Stimulated activated CD8-positive, alpha-beta memory T cell treated with anti-CD3 and anti-CD28 coated beads, Interleukin-7, amount 100 ng/mL, for 1 hour (primary cell): ENCODE results near the gene SYT3.
A peak's percentile ranks its signal among the peaks of the same experiment; 100 is the strongest.

Experiments
- DNase-seq, 2 donors: peaks; one replicate each; pipeline ENCODE4 v3.0.0-alpha.2; 2020; ENCODE audit warnings: low read depth in 2 of 2

The SYT3 gene

GRCh38 chr19:50639121-50640112 is at the start of gene SYT3:
TSS of gene SYT3 (minus strand) at chr19:50639881. CDS start at chr19:50637411, 2,470 bp downstream.
- DNase-seq, result no peak

- DNase-seq, result no peak
Observed at GRCh38 chr19:50688766-50689165, 49.1 kb upstream of the SYT3 start.

- no peak for DNase-seq
Observed at GRCh38 chr19:50686310-50687032, 46.8 kb upstream of the SYT3 start.

- DNase-seq, result peak; percentile 51 to 59
Observed at GRCh38 chr19:50679177-50680125, 39.8 kb upstream of the SYT3 start.

- no peak for DNase-seq
Observed at GRCh38 chr19:50678323-50678722, 38.6 kb upstream of the SYT3 start.

- no peak for DNase-seq
Observed at GRCh38 chr19:50677636-50678035, 38.0 kb upstream of the SYT3 start.

- no peak for DNase-seq
Observed at GRCh38 chr19:50676625-50677197, 37.0 kb upstream of the SYT3 start.

GRCh38 chr19:50673118-50673517 is 33.4 kb upstream of the SYT3 start:
- DNase-seq, result no peak

GRCh38 chr19:50670102-50670380 is 30.4 kb upstream of the SYT3 start:
- no peak for DNase-seq

GRCh38 chr19:50669302-50670101 is 29.8 kb upstream of the SYT3 start:
- DNase-seq, result peak in 1 of 2 donors; percentile 23

GRCh38 chr19:50668879-50669278 is 29.2 kb upstream of the SYT3 start:
- DNase-seq, result no peak

- DNase-seq, result no peak
Observed at GRCh38 chr19:50668416-50668815, 28.7 kb upstream of the SYT3 start.

GRCh38 chr19:50667759-50668231 is 28.1 kb upstream of the SYT3 start:
- no peak for DNase-seq

- no peak for DNase-seq
Observed at GRCh38 chr19:50667177-50667758, 27.6 kb upstream of the SYT3 start.

- no peak for DNase-seq
Observed at GRCh38 chr19:50666346-50667176, 26.9 kb upstream of the SYT3 start.

- no peak for DNase-seq
Observed at GRCh38 chr19:50664204-50664603, 24.5 kb upstream of the SYT3 start.

GRCh38 chr19:50663482-50663790 is 23.8 kb upstream of the SYT3 start:
- DNase-seq, result no peak

- DNase-seq, result no peak
Observed at GRCh38 chr19:50662651-50663481, 23.2 kb upstream of the SYT3 start.
